Mononuclear cell (primary cell): ENCODE data around the gene EHBP1. TPM values are rescaled to one million over a fixed set of nuclear protein-coding genes. Genes with fewer than 3 reads are reported as not detected.
"Not testable (repeated sequence)": the region's sequence is repeated elsewhere in the genome, so short reads cannot be mapped to it uniquely, and the experiment has no call there.

Source experiments
- H3K27me3 ChIP-seq: 2 replicates; pipeline ENCODE4 v1.6.0; 2011; ENCODE audit warnings: low read length, control low read depth; ENCODE audit not compliant: insufficient read depth
- H3K4me1 ChIP-seq: 2 replicates; pipeline ENCODE4 v1.5.1; 2011; ENCODE audit warnings: mild to moderate bottlenecking, low read length, control low read depth; ENCODE audit not compliant: insufficient read depth
- H3K4me3 ChIP-seq: 2 replicates; pipeline ENCODE4 v1.5.1; 2011; ENCODE audit warnings: mild to moderate bottlenecking, low read length, moderate library complexity
- H3K9me3 ChIP-seq: 2 replicates; pipeline ENCODE4 v1.5.1; 2011; ENCODE audit warnings: low read depth, mild to moderate bottlenecking, control low read depth, low read length
- total RNA-seq: library from RNA; depleted of rRNA; stranded (reverse); fragments of >200 nt; gene quantifications from one replicate; pipeline ENCODE4 v1.2.3, GENCODE V29; 2012

The EHBP1 gene
- total RNA-seq, 1 donor = 31.6 TPM

GRCh38 chr2:63012541-63012940 lies 307.0 kb downstream of the EHBP1 start:
- Histone ChIP-seq H3K4me1 (no peaks in the 10 kb centered on the region), H3K4me3 (no peak overlapping the region), H3K9me3 (no peaks in the 10 kb centered on the region), H3K27me3 (no peaks in the 10 kb centered on the region)

GRCh38 chr2:63013438-63013837 lies 307.9 kb downstream of the EHBP1 start:
- H3K4me3 ChIP-seq = no peak overlapping the region
- no peaks in the 10 kb centered on the region for H3K9me3 ChIP-seq
- no peaks in the 10 kb centered on the region for H3K27me3 ChIP-seq
- H3K4me1 ChIP-seq = no peaks in the 10 kb centered on the region

GRCh38 chr2:63015389-63015788 lies 309.9 kb downstream of the EHBP1 start:
- Histone ChIP-seq H3K4me1 (no peaks in the 10 kb centered on the region), H3K9me3 (no peaks in the 10 kb centered on the region), H3K4me3 (no peak overlapping the region), H3K27me3 (no peaks in the 10 kb centered on the region)

GRCh38 chr2:63018439-63018838 lies 312.9 kb downstream of the EHBP1 start:
- no peak overlapping the region for H3K4me3 ChIP-seq
- H3K27me3 ChIP-seq = no peaks in the 10 kb centered on the region
- no peaks in the 10 kb centered on the region for H3K9me3 ChIP-seq
- no peaks in the 10 kb centered on the region for H3K4me1 ChIP-seq

GRCh38 chr2:63019686-63020085 lies 314.2 kb downstream of the EHBP1 start:
- not testable (repeated sequence) for H3K4me1 ChIP-seq, H3K9me3 ChIP-seq, H3K27me3 ChIP-seq, H3K4me3 ChIP-seq

- H3K27me3 ChIP-seq = no peaks in the 10 kb centered on the region
- no peaks in the 10 kb centered on the region for H3K9me3 ChIP-seq
- no peaks in the 10 kb centered on the region for H3K4me1 ChIP-seq
- no peak overlapping the region for H3K4me3 ChIP-seq
Measured at GRCh38 chr2:63023444-63023843, 317.9 kb downstream of the EHBP1 start.

- Histone ChIP-seq H3K4me1 (no peaks in the 10 kb centered on the region), H3K4me3 (no peak overlapping the region), H3K27me3 (no peaks in the 10 kb centered on the region), H3K9me3 (no peaks in the 10 kb centered on the region)
Measured at GRCh38 chr2:63027220-63027619, 321.7 kb downstream of the EHBP1 start.

- no peaks in the 10 kb centered on the region for H3K27me3 ChIP-seq
- H3K4me1 ChIP-seq = no peaks in the 10 kb centered on the region
- no peak overlapping the region for H3K4me3 ChIP-seq
- H3K9me3 ChIP-seq = no peaks in the 10 kb centered on the region
Measured at GRCh38 chr2:63029058-63029457, 323.5 kb downstream of the EHBP1 start.

- no peaks in the 10 kb centered on the region for H3K27me3 ChIP-seq
- H3K4me3 ChIP-seq = no peak overlapping the region
- no peaks in the 10 kb centered on the region for H3K4me1 ChIP-seq
- H3K9me3 ChIP-seq = no peaks in the 10 kb centered on the region
Measured at GRCh38 chr2:63034526-63034925, 329.0 kb downstream of the EHBP1 start.

GRCh38 chr2:63035169-63035568 lies 329.7 kb downstream of the EHBP1 start:
- H3K4me3 ChIP-seq = no peak overlapping the region
- H3K4me1 ChIP-seq = no peaks in the 10 kb centered on the region
- no peaks in the 10 kb centered on the region for H3K27me3 ChIP-seq
- no peaks in the 10 kb centered on the region for H3K9me3 ChIP-seq

GRCh38 chr2:63035660-63036059 lies 330.1 kb downstream of the EHBP1 start:
- Histone ChIP-seq H3K9me3 (no peaks in the 10 kb centered on the region), H3K4me3 (no peak overlapping the region), H3K4me1 (no peaks in the 10 kb centered on the region), H3K27me3 (no peaks in the 10 kb centered on the region)

- Histone ChIP-seq H3K27me3 (no peaks in the 10 kb centered on the region), H3K9me3 (no peaks in the 10 kb centered on the region), H3K4me1 (no peaks in the 10 kb centered on the region), H3K4me3 (no peak overlapping the region)
Measured at GRCh38 chr2:63038034-63038433, 332.5 kb downstream of the EHBP1 start.

- H3K9me3 ChIP-seq = no peaks in the 10 kb centered on the region
- H3K4me1 ChIP-seq = no peaks in the 10 kb centered on the region
- H3K27me3 ChIP-seq = peaks cover 16% of the 10 kb centered on the region
- H3K4me3 ChIP-seq = no peak overlapping the region
Measured at GRCh38 chr2:63040586-63040985, 335.1 kb downstream of the EHBP1 start.

GRCh38 chr2:63041592-63041991 lies 336.1 kb downstream of the EHBP1 start:
- no peaks in the 10 kb centered on the region for H3K4me1 ChIP-seq

GRCh38 chr2:63044362-63045327 lies 339.1 kb downstream of the EHBP1 start:
- peaks cover 27% of the 10 kb centered on the region for H3K4me1 ChIP-seq
- H3K4me3 ChIP-seq = no peak overlapping the region
- H3K27me3 ChIP-seq = peaks cover 57% of the 10 kb centered on the region
- no peaks in the 10 kb centered on the region for H3K9me3 ChIP-seq

More at GRCh38 chr2:63041592-63041991, 336.1 kb downstream of the EHBP1 start:
- no peaks in the 10 kb centered on the region for H3K9me3 ChIP-seq
- peaks cover 26% of the 10 kb centered on the region for H3K27me3 ChIP-seq
- no peak overlapping the region for H3K4me3 ChIP-seq

- peaks cover 69% of the 10 kb centered on the region for H3K27me3 ChIP-seq
- H3K4me1 ChIP-seq = peaks cover 42% of the 10 kb centered on the region
- no peak overlapping the region for H3K4me3 ChIP-seq
- no peaks in the 10 kb centered on the region for H3K9me3 ChIP-seq
Measured at GRCh38 chr2:63046552-63046951, 341.0 kb downstream of the EHBP1 start.
